Left lobe of liver (tissue), 2 donors: ENCODE measurements around the gene ERVW-1. TPM values are rescaled to one million over a fixed set of nuclear protein-coding genes. Genes with fewer than 3 reads are reported as not detected.

ENCODE experiments used
- ATAC-seq: fragments of 200-7000 bp; cut with Tn5 transposase; one replicate; pipeline ENCODE4 v1.9.1; 2020; ENCODE audit warnings: mild to moderate bottlenecking, moderate library complexity
- DNase-seq: peaks from one replicate; pipeline ENCODE4 v3.0.0-alpha.2; 2020; ENCODE audit warnings: low spot score
- total RNA-seq: library from RNA; stranded (reverse); gene quantifications from one replicate; pipeline ENCODE4 v1.2.1, GENCODE V29; 2021
- donor health status: DM: no; HTN: no; CAD: no; lungs with moderate emphysema.
- donor health status: DM: no; HTN: yes; CAD: no.

Gene ERVW-1
- total RNA-seq, 1 donor from 2014 or later, result not detected

DNA sequence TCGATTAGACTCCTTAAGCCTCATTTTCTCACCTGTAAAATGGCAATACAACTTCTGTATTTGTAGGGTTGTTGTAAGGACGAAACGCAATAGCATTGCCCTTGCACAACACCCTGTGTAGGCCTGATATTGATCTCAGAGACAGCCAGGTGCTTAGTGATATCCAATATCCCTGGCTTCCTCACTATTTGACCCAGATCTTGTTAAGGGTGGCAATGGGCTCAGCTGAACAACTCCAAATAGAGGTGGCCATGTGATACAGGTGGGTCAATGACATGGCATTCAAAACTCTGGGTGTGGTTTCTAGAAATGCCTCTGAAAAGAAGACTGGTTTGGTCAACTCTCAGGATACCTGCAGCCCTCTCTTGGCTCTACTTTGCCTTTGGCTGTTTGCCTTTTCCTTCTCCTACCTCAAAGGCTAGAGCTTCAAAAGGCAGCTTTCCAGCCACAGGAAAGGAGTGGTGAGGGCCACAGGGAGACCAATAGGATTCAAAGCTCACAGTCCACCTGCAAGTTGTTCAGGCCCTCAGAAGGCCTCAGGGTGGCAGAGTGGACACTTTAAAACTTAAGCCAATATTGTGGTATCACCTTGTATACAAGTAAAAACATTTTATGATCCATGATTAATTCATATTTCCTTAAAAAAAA is 45.3 kb downstream of the ERVW-1 start:
- peak; percentile 59 for DNase-seq
- ATAC-seq, result peak; percentile 97

DNA sequence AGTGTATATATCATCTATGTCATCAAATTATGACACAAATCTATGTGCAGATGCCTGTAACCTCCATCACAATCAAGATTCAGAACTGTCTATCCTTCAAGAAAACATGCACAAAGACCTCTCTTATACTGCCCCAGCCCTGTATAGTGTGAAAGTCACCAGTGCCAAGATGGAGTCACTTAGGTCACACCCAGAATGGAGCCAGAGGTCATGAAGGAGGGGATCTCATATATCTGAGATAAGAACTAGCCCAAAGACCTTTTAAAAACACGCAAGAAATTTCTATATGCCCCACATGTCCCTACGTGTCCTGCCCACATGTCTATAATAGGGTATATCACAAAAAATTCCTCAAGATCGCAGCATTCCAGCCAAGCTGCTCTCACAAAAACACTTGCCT is 50.6 kb downstream of the ERVW-1 start:
- DNase-seq, result no peak
- no peak for ATAC-seq

DNA sequence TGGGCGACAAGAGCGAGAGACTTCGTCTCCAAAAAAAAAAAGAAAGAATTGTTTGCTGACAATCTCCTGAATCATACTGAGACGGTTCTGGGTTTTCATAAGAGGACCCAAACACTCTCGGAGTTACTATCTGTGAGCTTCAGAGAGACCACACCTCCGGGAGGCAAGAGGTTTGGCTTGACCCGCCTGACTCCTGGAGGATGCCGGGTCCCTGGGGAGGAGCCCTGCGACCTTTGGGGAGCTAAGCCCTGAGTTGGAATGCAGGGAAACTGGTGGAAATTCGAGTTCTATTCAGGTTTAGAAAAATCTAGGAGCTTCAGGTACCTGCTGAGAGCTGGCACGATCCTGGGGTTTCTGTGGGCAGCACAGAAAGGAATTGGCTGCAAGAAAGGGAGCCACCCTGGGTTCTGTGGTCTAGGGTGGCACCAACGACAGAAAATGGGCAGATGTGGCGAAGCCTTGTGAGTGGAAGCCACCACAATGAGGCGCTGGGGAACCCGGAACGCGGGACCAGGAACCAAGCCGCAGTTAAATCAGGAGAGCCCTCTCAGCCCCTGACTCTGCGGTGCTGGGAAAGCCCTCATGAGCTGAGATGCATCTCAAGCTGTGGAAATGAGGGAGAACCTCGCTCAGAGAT is 52.3 kb downstream of the ERVW-1 start:
- no peak for DNase-seq
- ATAC-seq, result no peak

DNA sequence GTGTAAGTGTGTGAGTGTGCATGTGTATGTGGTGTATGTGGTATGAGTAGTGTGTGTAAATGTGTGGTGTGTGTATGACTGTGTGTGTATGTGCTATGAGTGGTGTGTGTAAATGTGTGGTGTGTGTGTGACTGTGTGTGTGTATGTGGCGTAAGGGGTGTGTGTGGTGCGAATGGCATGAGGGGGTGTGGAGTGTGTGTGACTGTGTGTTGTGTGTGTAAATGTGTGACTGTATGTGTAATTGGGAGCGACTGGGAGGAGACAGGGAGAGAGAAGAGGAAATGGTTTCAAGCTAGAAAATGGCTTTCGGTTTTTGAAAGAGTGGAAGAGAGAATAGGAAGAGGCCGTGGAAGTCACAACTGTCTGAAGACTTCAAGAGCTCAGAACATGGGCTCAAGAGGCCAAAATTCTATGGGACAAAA is 54.0 kb downstream of the ERVW-1 start:
- no peak for DNase-seq
- ATAC-seq, result no peak

DNA sequence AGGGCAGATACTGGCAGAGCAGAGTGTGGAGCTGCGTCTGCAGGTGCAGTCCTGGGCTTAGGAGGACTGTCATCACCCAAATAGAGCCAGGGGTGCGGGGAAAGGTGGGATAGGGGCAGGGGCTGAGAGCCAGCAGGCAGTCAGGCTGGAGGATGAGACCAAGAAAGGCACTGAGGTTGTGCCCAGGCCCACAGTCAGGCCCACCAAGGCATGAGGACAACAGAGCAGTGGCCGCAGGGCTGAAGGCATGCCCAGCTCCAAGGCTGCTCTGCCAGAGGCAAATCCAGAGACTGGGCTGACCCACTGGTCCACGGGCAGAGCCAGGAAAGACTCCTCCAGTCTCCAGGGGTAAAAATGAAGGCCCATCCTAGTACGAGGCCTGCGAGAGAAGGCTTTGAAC is 54.8 kb downstream of the ERVW-1 start:
- ATAC-seq, result no peak
- no peak for DNase-seq

DNA sequence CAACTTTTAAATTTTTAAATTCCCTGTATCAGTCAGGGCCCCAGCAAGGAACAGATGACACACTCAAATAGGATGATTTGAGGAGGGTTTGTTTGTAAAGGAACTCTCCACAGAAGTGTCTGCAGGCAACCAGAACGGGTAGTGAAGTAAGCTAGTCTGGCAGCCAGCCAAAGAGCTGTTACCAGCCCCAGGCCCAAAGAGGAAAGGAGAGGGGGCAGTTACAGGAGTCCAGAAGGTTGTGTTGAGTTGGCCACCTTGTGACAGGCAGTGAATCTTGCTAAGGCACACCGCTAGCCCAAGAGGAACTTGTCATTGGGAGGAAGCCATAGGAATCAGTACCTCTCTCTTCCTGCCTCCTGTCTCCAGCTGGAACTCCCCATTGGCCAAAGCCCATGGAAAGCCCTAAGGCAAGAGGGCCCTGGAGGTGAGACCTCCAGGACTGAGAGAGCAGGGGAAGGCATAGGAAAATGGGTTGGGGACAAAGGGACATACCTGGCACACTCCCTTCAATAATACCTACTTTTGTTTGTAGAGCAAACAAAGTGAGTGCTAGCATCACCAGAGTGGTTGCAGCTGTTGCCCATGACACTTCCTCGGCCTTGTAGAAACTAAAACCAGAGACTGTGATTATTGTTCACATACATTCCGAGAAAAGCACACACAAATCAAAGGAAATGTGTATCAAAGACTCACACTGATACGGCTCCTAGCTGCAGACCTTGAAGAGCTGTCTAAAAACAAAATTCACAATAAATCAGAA is 55.9 kb downstream of the ERVW-1 start:
- ATAC-seq (no peak), DNase-seq (no peak)

Other genes starting within 250 kb of the ERVW-1 start
- gene KRIT1, start 232.0 kb downstream of the ERVW-1 start, total RNA-seq, result 16.8 TPM
- 13.1 TPM for gene ANKIB1, start 232.0 kb downstream of the ERVW-1 start, total RNA-seq
- 12.5 TPM for gene GATAD1, start 30.5 kb downstream of the ERVW-1 start, total RNA-seq
- 11.0 TPM for gene PEX1, start 50.6 kb upstream of the ERVW-1 start, total RNA-seq
- 4.9 TPM for gene RBM48, start 50.8 kb upstream of the ERVW-1 start, total RNA-seq
- 9.1 TPM for gene FAM133B, start 112.4 kb upstream of the ERVW-1 start, total RNA-seq